ENCODE measurements around the gene KCNN1. TPM values are rescaled to one million over a fixed set of nuclear protein-coding genes. Genes with fewer than 3 reads are reported as not detected.

Gene KCNN1
- total RNA-seq, 1 experiment from 2014 or later: 0.61 TPM

DNA sequence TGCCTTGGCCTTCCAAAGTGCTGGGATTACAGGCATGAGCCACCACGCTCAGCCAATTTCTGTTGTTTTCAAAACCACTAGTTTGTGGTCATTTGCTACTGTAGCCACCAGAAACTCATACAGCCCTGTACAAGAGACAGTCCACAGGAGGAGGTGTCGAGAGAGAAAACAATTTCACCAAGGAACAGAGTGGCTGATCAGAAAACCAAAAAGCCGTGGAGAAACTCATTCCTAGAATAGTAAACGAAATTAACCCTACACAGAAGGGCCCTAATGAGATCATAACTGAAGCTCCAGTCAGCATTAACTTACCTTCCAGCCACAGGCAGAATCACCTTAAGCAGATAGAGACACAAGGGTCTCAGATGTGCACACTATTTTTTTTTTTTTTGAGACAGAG lies 37.9 kb upstream of the KCNN1 start:
- Histone ChIP-seq H2AFZ (ENCODE audit: low read depth, low read length, poor library complexity, severe bottlenecking) (no peak overlapping the region), H4K20me1 (ENCODE audit: insufficient read depth) (no peaks in the 10 kb centered on the region), H3K27me3 (ENCODE audit: insufficient read depth, low read length) (no peaks in the 10 kb centered on the region), H3K4me3 (replicated peaks in 1 of 2; ENCODE audit: low read depth in 1 of 2, low read length in 2 of 2) (no peak overlapping the region), H3K9me2 (ENCODE audit: insufficient read depth) (no peaks in the 10 kb centered on the region), H3K4me1 (ENCODE audit: control insufficient read depth in 1 of 2, insufficient read depth in 2 of 2, low read length in 2 of 2) (peaks cover 12 to 18% of the 10 kb centered on the region in 2 experiments), H3K79me2 (ENCODE audit: insufficient read depth, low read length) (peaks cover 12% of the 10 kb centered on the region), H3K4me2 (ENCODE audit: low read length) (no peak overlapping the region), H3K9ac (ENCODE audit: low read length) (no peak overlapping the region), H3K9me3 (ENCODE audit: control insufficient read depth in 1 of 2, insufficient read depth in 1 of 2, low read depth in 1 of 2, low read length in 2 of 2) (no peaks in the 10 kb centered on the region), H3K36me3 (ENCODE audit: control insufficient read depth in 1 of 2, insufficient read depth in 2 of 2, low read length in 2 of 2) (no peaks in the 10 kb centered on the region; a peak in 1 of 4 replicates), H3K27ac (ENCODE audit: low read depth, low read length) (no peak overlapping the region)
- TF ChIP-seq FOSL1 (IDR thresholded peaks at IDR 0.05; ENCODE audit: low read depth) (no peak), EZH2 (IDR thresholded peaks at IDR 0.05) (no peak), POLR2AphosphoS5 (IDR thresholded peaks at IDR 0.05; ENCODE audit: low read depth, low read length) (no peak), CBX3 (IDR thresholded peaks at IDR 0.05; ENCODE audit: low read depth) (no peak), SP1 (IDR thresholded peaks at IDR 0.05; ENCODE audit: low read depth) (no peak), POLR2A (IDR thresholded peaks at IDR 0.05; ENCODE audit: borderline replicate concordance, extremely low read depth, insufficient read depth, insufficient read length) (no peak), EGR1 (IDR thresholded peaks at IDR 0.05; ENCODE audit: low read depth) (no peak), ZFX (IDR thresholded peaks at IDR 0.05) (no peak)
- TF ChIP-seq, protein P1, sequence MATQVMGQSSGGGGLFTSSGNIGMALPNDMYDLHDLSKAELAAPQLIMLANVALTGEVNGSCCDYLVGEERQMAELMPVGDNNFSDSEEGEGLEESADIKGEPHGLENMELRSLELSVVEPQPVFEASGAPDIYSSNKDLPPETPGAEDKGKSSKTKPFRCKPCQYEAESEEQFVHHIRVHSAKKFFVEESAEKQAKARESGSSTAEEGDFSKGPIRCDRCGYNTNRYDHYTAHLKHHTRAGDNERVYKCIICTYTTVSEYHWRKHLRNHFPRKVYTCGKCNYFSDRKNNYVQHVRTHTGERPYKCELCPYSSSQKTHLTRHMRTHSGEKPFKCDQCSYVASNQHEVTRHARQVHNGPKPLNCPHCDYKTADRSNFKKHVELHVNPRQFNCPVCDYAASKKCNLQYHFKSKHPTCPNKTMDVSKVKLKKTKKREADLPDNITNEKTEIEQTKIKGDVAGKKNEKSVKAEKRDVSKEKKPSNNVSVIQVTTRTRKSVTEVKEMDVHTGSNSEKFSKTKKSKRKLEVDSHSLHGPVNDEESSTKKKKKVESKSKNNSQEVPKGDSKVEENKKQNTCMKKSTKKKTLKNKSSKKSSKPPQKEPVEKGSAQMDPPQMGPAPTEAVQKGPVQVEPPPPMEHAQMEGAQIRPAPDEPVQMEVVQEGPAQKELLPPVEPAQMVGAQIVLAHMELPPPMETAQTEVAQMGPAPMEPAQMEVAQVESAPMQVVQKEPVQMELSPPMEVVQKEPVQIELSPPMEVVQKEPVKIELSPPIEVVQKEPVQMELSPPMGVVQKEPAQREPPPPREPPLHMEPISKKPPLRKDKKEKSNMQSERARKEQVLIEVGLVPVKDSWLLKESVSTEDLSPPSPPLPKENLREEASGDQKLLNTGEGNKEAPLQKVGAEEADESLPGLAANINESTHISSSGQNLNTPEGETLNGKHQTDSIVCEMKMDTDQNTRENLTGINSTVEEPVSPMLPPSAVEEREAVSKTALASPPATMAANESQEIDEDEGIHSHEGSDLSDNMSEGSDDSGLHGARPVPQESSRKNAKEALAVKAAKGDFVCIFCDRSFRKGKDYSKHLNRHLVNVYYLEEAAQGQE (IDR thresholded peaks at IDR 0.05; ENCODE audit: low read depth): no peak
- TF ChIP-seq, protein P2, sequence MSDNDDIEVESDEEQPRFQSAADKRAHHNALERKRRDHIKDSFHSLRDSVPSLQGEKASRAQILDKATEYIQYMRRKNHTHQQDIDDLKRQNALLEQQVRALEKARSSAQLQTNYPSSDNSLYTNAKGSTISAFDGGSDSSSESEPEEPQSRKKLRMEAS (IDR thresholded peaks at IDR 0.05): no peak
- DNase-seq (ENCODE audit: low read depth, low spot score) (no peak), ATAC-seq (no peak)
- BruUV-seq (replicated peaks): no TSS peak
- RAD21 ChIA-PET (ENCODE audit: low non-redundant PET in 1 of 2, low total read pairs in 2 of 2, uncharacterized antibody in 2 of 2, unreplicated experiment in 2 of 2): no interaction called here
- intact Hi-C loops (cut with micrococcal nuclease): no loop called here
- POLR2A ChIA-PET: interaction anchor here (4.7 kb wide), 1 partner anchor 69 kb away, joined by 61 read pairs; the partner anchor contains the start of gene RPL18A
- CTCF ChIA-PET: interaction anchor here (1.3 kb wide), 1 partner anchor 70 kb away, joined by 7 read pairs; the partner anchor contains the start of gene RPL18A

Measured in HCT116 (cell line).